Effector CD4-positive, alpha-beta T cell (primary cell): ENCODE results near the gene ZNF688.
A peak's percentile ranks its signal among the peaks of the same experiment; 100 is the strongest.
"Not testable (repeated sequence)": the region's sequence is repeated elsewhere in the genome, so short reads cannot be mapped to it uniquely, and the experiment has no call there.

ENCODE experiments used
- DNase-seq: peaks from one replicate; pipeline ENCODE4 v3.0.0-alpha.2; 2020
- total RNA-seq: gene quantifications from one replicate; lab custom pipeline; 2026; lab: John Stamatoyannopoulos, UW

ZNF688 gene
- total RNA-seq: 14.6 reads per million, percentile 40 among the genes with 10 or more reads in this experiment

- peak; percentile 95 for DNase-seq
These were observed at the start of gene ZNF688 for GRCh38 chr16:30571445-30572322. Gene ZNF688 (minus strand): TSS chr16:30571714. CDS start chr16:30571629, 85 bp downstream.

DNA sequence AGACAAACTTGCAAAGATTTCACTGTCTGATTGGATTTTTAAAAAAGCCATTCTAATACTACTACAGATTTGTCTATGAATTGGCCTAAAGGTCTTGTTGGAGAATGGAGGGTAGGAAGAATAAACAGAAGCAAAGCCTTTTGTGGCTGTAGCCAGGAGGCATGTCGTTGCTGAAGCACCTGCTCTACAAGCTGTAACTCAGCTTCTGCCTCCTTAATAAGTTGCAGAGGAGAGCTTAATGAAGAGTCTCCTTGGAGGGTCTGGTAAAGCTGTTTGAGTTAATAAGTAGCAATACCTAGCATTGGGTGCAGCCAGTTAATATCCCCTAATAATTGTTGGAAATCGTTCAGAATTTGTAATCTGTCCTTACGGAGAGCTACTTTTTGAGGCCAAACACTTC, 48.7 kb upstream of the ZNF688 start:
- DNase-seq: no peak

DNA sequence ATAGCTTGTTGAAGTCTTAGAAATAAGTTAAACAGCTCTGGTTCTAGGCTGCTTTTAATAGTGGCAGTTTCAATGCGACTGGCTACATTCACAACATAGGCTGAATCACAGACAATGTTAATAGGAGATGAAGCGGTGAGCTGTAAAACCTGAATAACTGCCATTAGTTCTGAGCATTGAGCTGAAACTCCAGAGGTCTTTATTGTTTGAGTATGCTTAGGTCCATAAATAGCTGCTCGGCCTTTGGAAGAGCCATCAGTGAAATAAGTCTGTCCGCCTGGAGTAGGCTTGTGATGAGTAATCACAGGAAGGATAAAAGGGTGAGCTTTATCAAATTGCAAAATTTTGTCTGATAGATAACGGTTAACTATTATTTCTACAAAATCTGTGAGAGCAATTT, 48.1 kb upstream of the ZNF688 start:
- no peak for DNase-seq

GRCh38 chr16:30619202-30619601, 47.7 kb upstream of the ZNF688 start:
- no peak for DNase-seq

DNA sequence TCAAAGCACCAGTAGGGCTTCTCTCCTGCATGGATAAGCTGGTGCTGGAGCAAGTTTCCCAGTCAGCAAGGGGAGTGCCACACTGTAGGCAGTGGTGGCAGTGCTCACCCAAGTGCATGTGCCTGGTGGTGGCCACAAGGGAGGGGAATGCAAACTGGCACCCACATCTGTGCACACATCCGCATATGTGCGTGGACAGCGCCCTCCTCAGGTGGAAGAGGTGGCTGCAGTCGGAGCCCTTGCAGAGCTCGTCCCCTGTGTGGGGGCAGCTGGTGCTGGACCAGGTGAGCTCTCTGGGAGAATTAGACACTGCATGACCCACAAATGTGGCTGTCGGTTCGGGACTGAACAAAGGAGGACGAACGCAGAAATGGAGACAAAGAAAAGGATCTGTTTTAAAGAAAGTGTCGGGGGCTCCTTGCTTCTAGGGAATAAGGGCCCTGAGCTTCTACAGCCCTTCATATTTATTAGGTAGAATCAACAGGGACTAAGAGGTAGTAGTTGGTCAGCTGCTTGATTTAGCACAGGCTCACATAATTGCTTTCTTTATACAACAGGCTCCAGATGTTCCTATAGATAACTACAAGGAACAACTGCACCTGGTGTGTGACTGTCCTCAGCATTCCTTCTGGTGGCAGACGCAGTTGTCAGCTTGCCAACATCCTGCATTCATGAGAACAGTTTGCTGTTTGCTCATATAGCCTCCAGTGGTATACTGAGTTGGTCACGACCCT, 44.0 kb upstream of the ZNF688 start:
- peak; percentile 63 for DNase-seq

GRCh38 chr16:30609926-30610839, 38.7 kb upstream of the ZNF688 start, which contains the start of gene ZNF689:
Gene ZNF689 (minus strand): TSS chr16:30610389. CDS start chr16:30610041, 348 bp downstream.
- DNase-seq: peak; percentile 94

DNA sequence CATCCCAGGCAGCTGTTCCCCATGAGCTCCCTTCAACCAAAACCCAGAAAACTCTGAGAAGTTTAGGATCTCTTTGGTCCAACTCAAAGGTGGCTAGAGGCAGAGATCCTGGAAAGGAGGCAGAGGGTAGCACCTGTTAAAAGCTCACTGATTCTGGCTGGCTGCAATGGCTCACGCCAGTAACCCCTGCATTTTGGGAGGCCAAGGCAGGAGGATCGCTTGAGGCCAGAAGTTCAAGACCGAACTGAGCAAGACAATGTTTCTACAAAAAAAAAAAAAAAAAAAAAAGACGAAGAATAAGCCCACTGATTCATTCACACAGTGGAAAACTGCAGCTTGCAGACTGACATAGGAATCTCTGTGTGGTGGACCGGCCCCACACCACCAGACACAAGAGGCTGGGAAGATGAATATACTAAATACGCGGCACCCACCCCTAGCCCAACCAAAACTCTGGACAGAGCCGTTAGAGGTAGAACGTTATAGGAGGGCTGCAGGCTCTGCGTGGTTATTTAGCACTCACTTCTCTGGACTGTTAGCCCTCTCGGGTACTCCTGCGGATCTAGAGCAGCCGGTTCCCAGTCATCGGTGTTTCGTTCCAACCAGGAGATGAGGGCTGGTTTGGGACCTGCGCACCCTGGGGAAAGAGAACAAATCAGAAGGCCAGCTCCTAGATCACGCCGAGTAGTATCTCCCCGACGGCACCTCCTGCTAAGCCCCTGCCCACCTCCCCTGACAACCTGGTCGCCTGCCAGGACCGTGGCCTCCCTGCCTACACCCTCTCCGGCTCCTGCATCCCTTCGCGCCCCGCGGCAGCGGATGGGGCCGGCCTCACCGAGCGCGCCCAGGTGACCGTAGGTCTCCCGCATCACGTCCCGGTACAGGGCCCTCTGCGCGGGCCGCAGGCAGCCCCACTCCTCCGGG, 37.8 kb upstream of the ZNF688 start:
- no peak for DNase-seq

DNA sequence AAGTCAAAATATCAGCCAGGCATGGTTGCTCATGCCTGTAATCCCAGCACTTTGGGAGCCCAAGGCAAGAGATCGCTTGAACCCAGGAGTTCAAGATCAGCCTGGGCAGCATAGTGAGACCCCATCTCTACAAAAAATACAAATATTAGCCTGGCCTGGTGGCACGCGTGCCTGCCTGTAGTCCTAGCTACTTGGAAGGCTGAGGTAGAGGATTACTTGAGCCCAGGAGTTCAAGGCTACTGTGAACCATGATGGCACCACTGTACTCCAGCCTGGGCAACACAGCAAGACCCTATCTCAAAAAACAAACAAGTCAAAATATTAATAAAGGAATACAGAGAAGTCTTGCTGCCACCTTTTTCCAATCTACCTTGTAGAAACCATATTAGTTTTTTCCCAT, 34.5 kb upstream of the ZNF688 start:
- DNase-seq: no peak

DNA sequence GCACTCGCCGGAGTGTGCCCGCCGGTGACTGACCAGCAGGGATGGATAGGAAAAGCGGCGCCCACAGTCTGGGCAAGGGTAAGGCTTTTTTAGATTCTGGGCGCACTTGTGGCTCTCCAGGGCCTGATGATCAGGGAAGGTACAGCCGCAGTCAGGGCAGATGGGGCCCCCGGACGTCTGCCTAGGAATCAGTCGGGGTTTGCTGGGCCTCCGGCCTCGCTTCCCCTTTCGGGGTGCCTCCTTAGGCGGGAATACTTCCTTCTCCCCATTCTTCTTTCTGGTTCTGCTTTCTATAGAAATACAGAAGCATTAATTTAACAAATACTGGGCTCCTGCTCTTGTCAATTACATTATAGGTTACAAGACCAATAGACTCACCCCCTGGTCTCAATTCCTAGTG, 33.6 kb upstream of the ZNF688 start:
- DNase-seq: no peak

DNA sequence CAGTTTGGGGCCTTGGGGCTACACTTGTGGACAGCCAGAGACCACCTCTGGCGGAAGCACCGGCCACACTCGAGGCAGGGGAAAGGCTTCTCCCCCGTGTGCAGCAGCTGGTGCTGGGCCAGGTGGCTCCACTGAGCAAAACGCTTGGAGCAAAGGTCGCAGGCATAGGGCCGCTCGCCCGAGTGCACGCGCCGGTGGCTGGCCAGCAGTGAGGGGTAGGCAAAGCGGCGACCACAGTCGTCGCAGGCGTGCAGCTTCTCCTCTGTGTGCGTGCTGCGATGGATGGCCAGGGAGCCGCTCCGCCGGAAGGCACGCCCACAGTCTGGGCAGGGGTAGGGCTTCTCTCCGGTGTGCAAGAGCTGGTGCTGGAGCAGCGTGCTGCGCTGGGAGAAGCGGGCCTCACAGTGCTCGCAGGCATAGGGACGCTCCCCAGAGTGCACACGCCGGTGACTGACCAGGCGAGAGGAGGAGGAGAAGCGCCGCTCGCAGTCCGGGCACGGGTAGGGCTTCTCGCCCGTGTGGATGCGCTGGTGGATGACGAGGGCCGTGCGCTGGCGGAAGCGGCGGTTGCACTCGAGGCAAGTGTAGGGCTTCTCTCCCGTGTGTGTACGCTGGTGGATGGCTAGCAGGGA, 32.9 kb upstream of the ZNF688 start:
- no peak for DNase-seq

DNA sequence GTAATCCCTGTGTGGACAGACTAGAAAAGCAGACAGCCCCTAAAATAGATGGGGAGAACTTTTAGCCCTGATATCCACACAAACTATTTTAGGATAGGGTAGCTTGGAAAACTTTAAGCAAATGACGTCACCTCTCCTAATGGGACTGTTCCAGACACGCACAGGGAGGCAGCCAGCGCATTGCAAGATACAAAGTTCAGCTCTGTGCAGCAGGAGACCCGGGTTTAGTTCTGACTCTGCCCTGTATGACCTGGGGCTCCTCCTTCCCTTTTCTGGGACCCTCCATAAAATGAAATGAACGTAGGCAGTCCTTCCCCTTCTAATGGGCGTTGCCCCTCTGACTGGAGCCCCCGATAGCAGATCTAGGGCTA, 32.4 kb upstream of the ZNF688 start:
- no peak for DNase-seq

DNA sequence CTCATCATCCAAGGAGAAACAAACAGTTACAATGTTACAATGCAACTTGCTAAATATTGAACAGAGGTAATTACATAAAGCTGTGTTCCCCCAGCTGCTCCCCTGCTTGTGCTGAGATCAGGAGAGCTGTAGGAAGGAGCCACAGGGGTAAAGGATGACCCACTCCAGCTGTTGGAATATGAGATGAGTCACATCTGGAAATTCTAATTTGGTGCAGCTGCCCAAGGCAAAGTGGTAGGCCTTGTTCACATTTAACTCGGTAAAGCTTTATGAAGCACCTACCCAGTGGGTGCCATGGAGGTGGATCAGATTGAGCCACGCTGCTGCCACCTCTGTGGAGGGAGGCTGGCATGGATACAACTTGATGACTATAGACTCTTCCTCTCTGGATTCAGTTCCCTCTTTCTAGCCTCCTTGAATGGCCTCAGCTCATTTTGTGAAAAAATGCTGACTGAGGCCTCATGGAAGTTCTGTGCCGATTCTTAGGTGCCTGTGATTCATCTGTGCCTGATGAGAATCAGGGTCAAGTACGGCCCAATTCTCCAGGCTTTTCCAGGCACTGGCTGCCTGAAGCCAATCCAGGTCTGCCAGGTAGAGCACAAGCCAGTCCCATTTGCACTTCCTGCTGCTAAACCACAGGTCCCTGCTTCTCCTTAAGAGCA, 31.2 kb upstream of the ZNF688 start:
- no peak for DNase-seq

GRCh38 chr16:30601966-30602365, 30.5 kb upstream of the ZNF688 start:
- no peak for DNase-seq

GRCh38 chr16:30600929-30601328, 29.4 kb upstream of the ZNF688 start:
- DNase-seq: no peak

DNA sequence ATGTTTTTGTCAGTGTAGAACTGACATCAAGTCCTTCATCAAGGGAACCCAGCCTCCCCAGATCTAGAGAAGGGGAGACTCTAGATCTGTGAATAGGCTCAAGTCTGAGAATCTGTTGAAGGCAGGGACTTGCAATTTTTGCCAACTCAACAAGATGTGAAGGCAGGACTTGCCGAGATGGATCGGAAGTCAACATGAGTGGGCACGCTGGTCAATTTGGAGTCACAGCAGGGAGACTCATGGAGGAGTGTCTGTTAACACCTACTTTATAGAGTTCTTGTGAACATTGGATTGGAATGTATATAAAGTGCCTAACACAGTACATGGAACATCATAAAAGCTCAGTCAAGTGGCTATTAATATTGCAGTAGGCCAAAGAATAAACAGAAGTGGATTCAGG, 28.7 kb upstream of the ZNF688 start:
- DNase-seq: no peak

- no peak for DNase-seq
These were observed 21.4 kb upstream of the ZNF688 start for GRCh38 chr16:30592871-30593270.

- DNase-seq: not testable (repeated sequence)
These were observed 19.4 kb upstream of the ZNF688 start for GRCh38 chr16:30590869-30591268.

DNA sequence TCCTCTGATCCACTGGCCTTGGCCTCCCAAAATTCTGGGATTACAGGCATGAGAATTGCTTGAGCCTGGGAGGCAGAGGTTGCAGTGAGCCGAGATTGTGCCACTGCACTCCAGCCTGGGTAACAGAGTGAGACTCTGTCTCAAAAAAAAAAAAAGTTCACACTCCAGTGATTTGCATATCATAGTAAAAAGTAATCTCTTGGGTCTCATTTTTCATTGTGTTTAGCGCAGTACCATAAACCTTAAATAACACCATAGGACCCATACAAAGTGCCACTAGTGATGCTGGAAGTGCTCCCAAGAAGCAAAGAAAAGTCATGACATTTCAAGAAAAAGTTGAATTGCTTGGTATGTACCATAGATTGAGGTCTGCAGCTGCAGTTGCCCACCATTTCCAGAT, 18.1 kb upstream of the ZNF688 start:
- not testable (repeated sequence) for DNase-seq

GRCh38 chr16:30588651-30589050, 17.1 kb upstream of the ZNF688 start:
- DNase-seq: no peak

DNA sequence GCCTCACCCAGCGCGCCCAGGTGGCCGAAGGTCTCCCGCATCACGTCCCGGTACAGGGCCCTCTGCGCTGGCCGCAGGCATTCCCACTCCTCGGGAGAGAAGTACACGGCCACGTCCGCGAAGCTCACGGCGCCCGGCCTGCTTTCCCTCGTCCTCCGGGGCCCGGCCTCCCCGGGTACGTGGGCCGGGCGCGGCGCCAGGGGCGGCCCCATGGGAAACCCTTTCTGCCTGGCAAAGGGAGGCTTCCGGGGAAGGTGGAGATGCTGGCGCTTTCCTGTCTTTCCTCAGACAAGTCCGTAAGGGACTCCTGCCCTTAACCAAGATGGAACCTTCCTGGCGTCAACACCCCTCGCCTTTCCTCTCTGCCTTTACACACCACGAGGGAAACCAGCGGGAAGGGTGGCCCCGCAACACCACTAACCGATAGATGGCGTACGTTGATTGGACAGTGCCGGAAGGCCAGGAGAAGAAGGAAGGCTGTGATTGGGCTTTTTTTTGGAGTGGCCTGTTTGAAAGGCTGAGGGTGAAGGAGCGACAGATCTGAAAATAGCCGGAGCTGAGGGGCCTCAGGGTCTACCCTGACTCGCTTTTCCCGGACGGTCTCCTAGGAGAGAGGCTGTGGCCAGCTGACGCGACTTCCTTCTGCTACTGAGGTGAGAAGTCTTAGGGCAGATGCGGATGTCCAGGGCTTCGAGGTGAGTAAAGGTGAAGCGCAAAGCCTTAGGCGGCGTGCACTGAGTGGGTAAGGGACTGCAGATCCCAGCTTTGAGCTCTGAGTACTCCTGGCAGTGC, 14.1 kb upstream of the ZNF688 start, which contains the start of gene ZNF785:
Gene ZNF785, minus strand, starts transcription at position 298 of the 792 bp plus-strand sequence. Its CDS starts 86 bp downstream, at position 212.
- DNase-seq: peak; percentile 91
